Liver (tissue), 9 donors: ENCODE results near the gene UBE3D. TPM values are rescaled to one million over a fixed set of nuclear protein-coding genes. Genes with fewer than 3 reads are reported as not detected.

Experiments
- DNase-seq: peaks from one replicate; pipeline ENCODE4 v3.0.0-alpha.2; 2017; ENCODE audit warnings: low spot score
- H3K27ac ChIP-seq, 2 donors: one replicate each; pipeline ENCODE4 v1.7.0; 2013; ENCODE audit warnings: inconsistent platforms in 2 of 2, low read length in 2 of 2, control low read depth in 1 of 2, low read depth in 1 of 2, mild to moderate bottlenecking in 1 of 2
- H3K27me3 ChIP-seq, 4 donors: one replicate each; pipeline versions ENCODE4 v1.6.1 to v1.7.0; 2013; ENCODE audit warnings: low read length in 3 of 4, inconsistent platforms in 1 of 4, mild to moderate bottlenecking in 1 of 4, moderate library complexity in 1 of 4; ENCODE audit not compliant: control insufficient read depth in 4 of 4, insufficient read depth in 4 of 4
- H3K36me3 ChIP-seq, 4 donors: one replicate each; pipeline versions ENCODE4 v1.6.1 to v1.7.0; 2013; ENCODE audit warnings: low read length in 3 of 4, mild to moderate bottlenecking in 3 of 4, low read depth in 1 of 4, moderate library complexity in 1 of 4; ENCODE audit not compliant: control insufficient read depth in 4 of 4, insufficient read depth in 3 of 4
- H3K4me1 ChIP-seq, 4 donors: one replicate each; pipeline versions ENCODE4 v1.6.1 to v1.7.0; 2013; ENCODE audit warnings: low read length in 3 of 4, mild to moderate bottlenecking in 3 of 4, moderate library complexity in 1 of 4; ENCODE audit not compliant: control insufficient read depth in 4 of 4, insufficient read depth in 4 of 4
- H3K4me3 ChIP-seq, 3 donors: one replicate each; pipeline versions ENCODE4 v1.6.1 to v1.7.0; 2013; ENCODE audit warnings: low read length in 3 of 3, control low read depth in 1 of 3, low read depth in 1 of 3, mild to moderate bottlenecking in 1 of 3
- H3K9ac ChIP-seq, 2 donors: one replicate each; pipeline ENCODE4 v1.7.0; 2013; ENCODE audit warnings: low read length in 2 of 2, mild to moderate bottlenecking in 2 of 2, moderate library complexity in 2 of 2, control low read depth in 1 of 2, low read depth in 1 of 2
- H3K9me3 ChIP-seq, 4 donors: one replicate each; pipeline versions ENCODE4 v1.6.1 to v1.7.0; 2013; ENCODE audit warnings: low read length in 3 of 4; ENCODE audit not compliant: control insufficient read depth in 4 of 4
- EGR1 ChIP-seq, 2 donors: IDR thresholded peaks; 2 replicates each; pipeline ENCODE4 v1.6.1; 2016 to 2018; ENCODE audit warnings: antibody characterized with exemption in 2 of 2, low read depth in 2 of 2
- FOXA1 ChIP-seq: IDR thresholded peaks from 2 replicates; pipeline ENCODE4 v1.6.1; 2016; ENCODE audit warnings: antibody characterized with exemption
- FOXA2 ChIP-seq: IDR thresholded peaks from 2 replicates; pipeline ENCODE4 v1.6.1; 2016; ENCODE audit warnings: antibody characterized with exemption
- GABPA ChIP-seq, 2 donors: IDR thresholded peaks in 1 of 2; conservative IDR thresholded peaks in 1 of 2; 2 replicates each; pipeline ENCODE4 v1.6.1; 2016; ENCODE audit warnings: antibody characterized with exemption in 2 of 2, mild to moderate bottlenecking in 1 of 2, moderate library complexity in 1 of 2
- HNF4A ChIP-seq, 2 donors: conservative IDR thresholded peaks; 2 replicates each; pipeline ENCODE4 v1.6.1; 2016; ENCODE audit warnings: antibody characterized with exemption in 2 of 2, mild to moderate bottlenecking in 2 of 2
- JUND ChIP-seq, 2 donors: IDR thresholded peaks; 2 replicates each; pipeline ENCODE4 v1.6.1; 2016; ENCODE audit warnings: antibody characterized with exemption in 2 of 2
- NR2F2 ChIP-seq: IDR thresholded peaks from 2 replicates; pipeline ENCODE4 v1.6.1; 2016; ENCODE audit warnings: antibody characterized with exemption
- RAD21 ChIP-seq, 2 donors: IDR thresholded peaks; 2 replicates each; pipeline ENCODE4 v1.6.1; 2016; ENCODE audit warnings: antibody characterized with exemption in 2 of 2, mild to moderate bottlenecking in 2 of 2
- RXRA ChIP-seq, 2 donors: IDR thresholded peaks; 2 replicates each; pipeline ENCODE4 v1.6.1; 2017 to 2018; ENCODE audit warnings: antibody characterized with exemption in 2 of 2, mild to moderate bottlenecking in 1 of 2
- SP1 ChIP-seq: IDR thresholded peaks from 2 replicates; pipeline ENCODE4 v1.6.1; 2018; ENCODE audit warnings: antibody characterized with exemption, mild to moderate bottlenecking
- TAF1 ChIP-seq: conservative IDR thresholded peaks from 2 replicates; pipeline ENCODE4 v1.6.1; 2016; ENCODE audit warnings: antibody characterized with exemption, mild to moderate bottlenecking
- YY1 ChIP-seq: IDR thresholded peaks from 2 replicates; pipeline ENCODE4 v1.6.1; 2016; ENCODE audit warnings: antibody characterized with exemption, mild to moderate bottlenecking
- ZBTB33 ChIP-seq: IDR thresholded peaks from 2 replicates; pipeline ENCODE4 v1.6.1; 2016; ENCODE audit warnings: antibody characterized with exemption
- WGBS: extraction: QIAGEN DNeasy Blood & Tissue Kit; methylation state at CpG from one replicate; pipeline ENCODE4 v1.1.7; 2013; 5-methylcytosine and 5-hydroxymethylcytosine counted together
- polyA plus RNA-seq, 2 donors: library from polyadenylated mRNA; stranded (reverse) in 1 of 2; unstranded in 1 of 2; fragments of 200-250 nt in 1 of 2; fragments of >200 nt in 1 of 2; fragmentation: Nextera tagmentation in 1 of 2; extraction: Ambion mirVana in 1 of 2; gene quantifications; one replicate each; pipeline versions ENCODE4 v1.2.1 to v1.2.3, GENCODE V29; 2013 to 2015
- total RNA-seq, 2 donors: library from RNA; depleted of rRNA; stranded (reverse); fragments of >200 nt; gene quantifications; one replicate each; pipeline ENCODE4 v1.2.3, GENCODE V29; 2014
- TF ChIP-seq, protein P1 (sequence below): IDR thresholded peaks from 2 replicates; pipeline ENCODE4 v1.6.1; 2016; ENCODE audit warnings: antibody characterized with exemption
- TF ChIP-seq, protein P2 (sequence below): IDR thresholded peaks from 2 replicates; pipeline ENCODE4 v1.6.1; 2016; ENCODE audit warnings: antibody characterized with exemption, mild to moderate bottlenecking
- TF ChIP-seq, protein P3 (sequence below): fragments of 150-350 bp; IDR thresholded peaks from 2 replicates; pipeline ENCODE4 v1.5.1; 2017; ENCODE audit warnings: improper control_type of control experiment, low read depth, low read length; ENCODE audit not compliant: missing input control
- donor health status: healthy.
- donor health status: healthy.
- donor health status: healthy.
- donor health status: healthy.
- donor health status: healthy.

The UBE3D gene
- total and polyA plus RNA-seq, 4 donors = 0.78 to 6.4 (median 1.9) TPM

GRCh38 chr6:82869493-82869892 lies 196.1 kb downstream of the UBE3D start:
- no peaks in the 10 kb centered on the region for H3K27me3 ChIP-seq
- no peaks in the 10 kb centered on the region for H3K36me3 ChIP-seq
- no peaks in the 10 kb centered on the region for H3K4me1 ChIP-seq
- TF ChIP-seq EGR1 (IDR thresholded peaks at IDR 0.05; ENCODE audit: low read depth in 2 of 2) (no peak), GABPA (IDR thresholded peaks at IDR 0.05 in 1 of 2, conservative IDR thresholded peaks at IDR 0.05 in 1 of 2) (no peak), SP1 (no peak), YY1 (no peak), NR2F2 (no peak), ZBTB33 (no peak), RAD21 (IDR thresholded peaks at IDR 0.05) (no peak), HNF4A (conservative IDR thresholded peaks at IDR 0.05) (no peak), FOXA1 (no peak), JUND (IDR thresholded peaks at IDR 0.05) (no peak), RXRA (IDR thresholded peaks at IDR 0.05) (no peak)
- TF ChIP-seq, protein P1, sequence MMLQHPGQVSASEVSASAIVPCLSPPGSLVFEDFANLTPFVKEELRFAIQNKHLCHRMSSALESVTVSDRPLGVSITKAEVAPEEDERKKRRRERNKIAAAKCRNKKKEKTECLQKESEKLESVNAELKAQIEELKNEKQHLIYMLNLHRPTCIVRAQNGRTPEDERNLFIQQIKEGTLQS = no peak
- TF ChIP-seq, protein P2, sequence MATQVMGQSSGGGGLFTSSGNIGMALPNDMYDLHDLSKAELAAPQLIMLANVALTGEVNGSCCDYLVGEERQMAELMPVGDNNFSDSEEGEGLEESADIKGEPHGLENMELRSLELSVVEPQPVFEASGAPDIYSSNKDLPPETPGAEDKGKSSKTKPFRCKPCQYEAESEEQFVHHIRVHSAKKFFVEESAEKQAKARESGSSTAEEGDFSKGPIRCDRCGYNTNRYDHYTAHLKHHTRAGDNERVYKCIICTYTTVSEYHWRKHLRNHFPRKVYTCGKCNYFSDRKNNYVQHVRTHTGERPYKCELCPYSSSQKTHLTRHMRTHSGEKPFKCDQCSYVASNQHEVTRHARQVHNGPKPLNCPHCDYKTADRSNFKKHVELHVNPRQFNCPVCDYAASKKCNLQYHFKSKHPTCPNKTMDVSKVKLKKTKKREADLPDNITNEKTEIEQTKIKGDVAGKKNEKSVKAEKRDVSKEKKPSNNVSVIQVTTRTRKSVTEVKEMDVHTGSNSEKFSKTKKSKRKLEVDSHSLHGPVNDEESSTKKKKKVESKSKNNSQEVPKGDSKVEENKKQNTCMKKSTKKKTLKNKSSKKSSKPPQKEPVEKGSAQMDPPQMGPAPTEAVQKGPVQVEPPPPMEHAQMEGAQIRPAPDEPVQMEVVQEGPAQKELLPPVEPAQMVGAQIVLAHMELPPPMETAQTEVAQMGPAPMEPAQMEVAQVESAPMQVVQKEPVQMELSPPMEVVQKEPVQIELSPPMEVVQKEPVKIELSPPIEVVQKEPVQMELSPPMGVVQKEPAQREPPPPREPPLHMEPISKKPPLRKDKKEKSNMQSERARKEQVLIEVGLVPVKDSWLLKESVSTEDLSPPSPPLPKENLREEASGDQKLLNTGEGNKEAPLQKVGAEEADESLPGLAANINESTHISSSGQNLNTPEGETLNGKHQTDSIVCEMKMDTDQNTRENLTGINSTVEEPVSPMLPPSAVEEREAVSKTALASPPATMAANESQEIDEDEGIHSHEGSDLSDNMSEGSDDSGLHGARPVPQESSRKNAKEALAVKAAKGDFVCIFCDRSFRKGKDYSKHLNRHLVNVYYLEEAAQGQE = no peak
- TF ChIP-seq, protein P3, sequence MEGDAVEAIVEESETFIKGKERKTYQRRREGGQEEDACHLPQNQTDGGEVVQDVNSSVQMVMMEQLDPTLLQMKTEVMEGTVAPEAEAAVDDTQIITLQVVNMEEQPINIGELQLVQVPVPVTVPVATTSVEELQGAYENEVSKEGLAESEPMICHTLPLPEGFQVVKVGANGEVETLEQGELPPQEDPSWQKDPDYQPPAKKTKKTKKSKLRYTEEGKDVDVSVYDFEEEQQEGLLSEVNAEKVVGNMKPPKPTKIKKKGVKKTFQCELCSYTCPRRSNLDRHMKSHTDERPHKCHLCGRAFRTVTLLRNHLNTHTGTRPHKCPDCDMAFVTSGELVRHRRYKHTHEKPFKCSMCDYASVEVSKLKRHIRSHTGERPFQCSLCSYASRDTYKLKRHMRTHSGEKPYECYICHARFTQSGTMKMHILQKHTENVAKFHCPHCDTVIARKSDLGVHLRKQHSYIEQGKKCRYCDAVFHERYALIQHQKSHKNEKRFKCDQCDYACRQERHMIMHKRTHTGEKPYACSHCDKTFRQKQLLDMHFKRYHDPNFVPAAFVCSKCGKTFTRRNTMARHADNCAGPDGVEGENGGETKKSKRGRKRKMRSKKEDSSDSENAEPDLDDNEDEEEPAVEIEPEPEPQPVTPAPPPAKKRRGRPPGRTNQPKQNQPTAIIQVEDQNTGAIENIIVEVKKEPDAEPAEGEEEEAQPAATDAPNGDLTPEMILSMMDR = no peak
- H3K4me3 ChIP-seq = no peak overlapping the region
- no peak overlapping the region for H3K27ac ChIP-seq
- no peaks in the 10 kb centered on the region for H3K9me3 ChIP-seq
- H3K9ac ChIP-seq = no peak overlapping the region
- DNase-seq = no peak

DNA sequence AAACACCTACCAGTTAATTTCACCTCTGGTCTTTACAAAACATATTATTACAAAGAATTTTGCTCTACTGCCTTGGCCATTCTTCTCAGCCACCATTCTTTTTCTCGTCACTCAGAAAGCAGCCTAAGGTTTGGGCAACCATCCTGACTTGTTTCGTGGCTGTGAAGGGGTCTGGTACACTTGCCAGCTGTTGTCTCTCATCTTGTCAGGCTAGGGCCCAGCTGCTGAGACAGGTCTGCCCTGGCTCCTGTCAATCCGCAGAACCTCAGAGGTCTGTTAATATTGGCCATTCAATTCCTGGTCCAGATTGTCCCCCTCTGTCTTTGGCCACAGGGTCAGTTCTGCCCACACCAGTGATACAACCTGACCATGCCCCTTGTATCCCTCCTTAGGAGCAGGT lies 197.7 kb downstream of the UBE3D start:
- no peak overlapping the region for H3K9ac ChIP-seq
- no peaks in the 10 kb centered on the region for H3K36me3 ChIP-seq
- no peaks in the 10 kb centered on the region for H3K9me3 ChIP-seq
- no peak for DNase-seq
- no peaks in the 10 kb centered on the region for H3K4me1 ChIP-seq
- H3K4me3 ChIP-seq = no peak overlapping the region
- WGBS = 89% methylated on average over 3 of the region's 3 CpGs
- TF ChIP-seq FOXA1 = no peak
- no peak for TF ChIP-seq JUND (IDR thresholded peaks at IDR 0.05)
- no peak for TF ChIP-seq NR2F2
- no peak for TF ChIP-seq FOXA2
- TF ChIP-seq, protein P3 = no peak
- no peak for TF ChIP-seq RAD21 (IDR thresholded peaks at IDR 0.05)
- TF ChIP-seq GABPA (IDR thresholded peaks at IDR 0.05 in 1 of 2, conservative IDR thresholded peaks at IDR 0.05 in 1 of 2) = no peak
- TF ChIP-seq, protein P2 = no peak
- no peak for TF ChIP-seq YY1
- no peak for TF ChIP-seq TAF1
- TF ChIP-seq SP1 = no peak
- H3K27me3 ChIP-seq = no peaks in the 10 kb centered on the region
- no peak overlapping the region for H3K27ac ChIP-seq
